Measurements from ENCODE around the gene LRP8. TPM values are rescaled to one million over a fixed set of nuclear protein-coding genes. Genes with fewer than 3 reads are reported as not detected.

LRP8 gene
- total and polyA plus RNA-seq, 2 donors (not counting 1 experiment from before 2014, with no cell fraction given): 7.8 to 9.4 TPM

GRCh38 chr1:53241828-53242227, 86.0 kb downstream of the LRP8 start:
- no peak for DNase-seq
- CTCF ChIA-PET: no interaction called here
- H4K20me1 ChIP-seq (ENCODE audit: control insufficient read depth, insufficient read depth, low read length, poor library complexity, severe bottlenecking): no peaks in the 10 kb centered on the region

More at GRCh38 chr1:53241828-53242227, 86.0 kb downstream of the LRP8 start:
- no peak overlapping the region for H3K9ac ChIP-seq (ENCODE audit: low read length)
- H3K4me2 ChIP-seq (replicated peaks; ENCODE audit: low read depth, low read length, poor library complexity, severe bottlenecking): no peak overlapping the region
- ATAC-seq (ENCODE audit: low read depth): no peak
- intact Hi-C loops (cut with micrococcal nuclease): no loop called here
- Mint-ChIP-seq H3K4me3 (no peak overlapping the region), H3K9me3 (ENCODE audit: insufficient read depth) (no peaks in the 10 kb centered on the region), H3K27me3 (no peaks in the 10 kb centered on the region), H3K4me1 (peaks cover 41% of the 10 kb centered on the region), H3K27ac (no peak overlapping the region)
- peaks cover 27 to 40% of the 10 kb centered on the region in 2 donors for H3K4me1 ChIP-seq (ENCODE audit: control insufficient read depth in 2 of 2, insufficient read depth in 2 of 2, low read length in 2 of 2)
- TF ChIP-seq CTCF (IDR thresholded peaks at IDR 0.05) (no peak), EZH2 (IDR thresholded peaks at IDR 0.05; ENCODE audit: borderline replicate concordance, insufficient read depth, low read depth, low read length, poor library complexity, severe bottlenecking) (no peak)
- H3K36me3 ChIP-seq (replicated peaks in 1 of 2; ENCODE audit: control extremely low read depth in 1 of 2, control insufficient read depth in 1 of 2, extremely low read depth in 1 of 2, insufficient read depth in 2 of 2, low read length in 1 of 2): no peaks in the 10 kb centered on the region
- peaks cover 14% of the 10 kb centered on the region for H3K79me2 ChIP-seq (ENCODE audit: control insufficient read depth, insufficient read depth, low read length)
- POLR2A ChIA-PET: no interaction called here
- H3K27me3 ChIP-seq (replicated peaks in 1 of 4; ENCODE audit: control extremely low read depth in 1 of 4, control insufficient read depth in 3 of 4, insufficient read depth in 4 of 4, low read length in 3 of 4): no peaks in the 10 kb centered on the region
- peaks cover 0 to 4% (median 0%) of the 10 kb centered on the region in 3 donors for H3K9me3 ChIP-seq (ENCODE audit: control extremely low read depth in 1 of 3, control insufficient read depth in 2 of 3, insufficient read depth in 1 of 3, low read length in 2 of 3)
- WGBS (ENCODE audit: insufficient coverage): 100% methylated on average over 2 of the region's 2 CpGs
- H2AFZ ChIP-seq (ENCODE audit: insufficient read depth, low read depth, low read length, poor library complexity, severe bottlenecking): no peak overlapping the region
- H3K4me3 ChIP-seq (ENCODE audit: control extremely low read depth in 1 of 5, extremely low read depth in 1 of 5, insufficient read depth in 1 of 5, low read depth in 2 of 5, low read length in 4 of 5): no peak overlapping the region
- H3K27ac ChIP-seq (ENCODE audit: low read length in 2 of 2): no peak overlapping the region

Measured in B cell (primary cell).